ENCODE data around the gene LSAMP.

DNA sequence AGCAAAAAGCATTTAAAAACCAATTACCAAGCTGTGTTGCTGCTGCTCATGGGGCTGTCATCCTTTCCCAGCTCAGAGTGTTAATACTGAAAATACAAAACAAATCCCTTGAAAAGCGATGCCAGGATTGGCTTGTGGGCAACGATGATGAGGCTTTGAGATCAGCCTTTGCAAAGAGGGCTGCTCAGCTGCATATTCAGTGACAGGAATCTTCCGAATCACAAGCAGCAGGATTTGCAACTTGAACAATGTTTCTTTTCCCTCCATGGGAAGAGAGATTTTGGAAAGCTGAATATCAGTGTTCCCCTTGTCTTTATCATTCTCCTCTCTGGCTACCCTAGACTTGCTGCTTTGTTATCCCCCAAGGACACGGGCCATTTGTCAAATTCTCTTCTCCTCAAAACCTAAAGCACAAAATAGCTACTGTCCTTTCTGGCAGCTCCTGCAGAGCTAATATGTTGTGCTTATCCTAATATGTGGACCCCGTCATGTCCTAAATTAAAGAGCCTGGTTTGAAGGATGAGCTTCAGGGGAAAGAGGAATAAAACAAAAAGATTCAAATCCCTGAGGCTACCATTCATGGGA, 446.2 kb downstream of the LSAMP start:
- TF ChIP-seq POLR2A (IDR thresholded peaks at IDR 0.05) (no peak), EP300 (IDR thresholded peaks at IDR 0.05) (no peak), POLR2AphosphoS5 (IDR thresholded peaks at IDR 0.05) (no peak)
- TF ChIP-seq, protein P1, sequence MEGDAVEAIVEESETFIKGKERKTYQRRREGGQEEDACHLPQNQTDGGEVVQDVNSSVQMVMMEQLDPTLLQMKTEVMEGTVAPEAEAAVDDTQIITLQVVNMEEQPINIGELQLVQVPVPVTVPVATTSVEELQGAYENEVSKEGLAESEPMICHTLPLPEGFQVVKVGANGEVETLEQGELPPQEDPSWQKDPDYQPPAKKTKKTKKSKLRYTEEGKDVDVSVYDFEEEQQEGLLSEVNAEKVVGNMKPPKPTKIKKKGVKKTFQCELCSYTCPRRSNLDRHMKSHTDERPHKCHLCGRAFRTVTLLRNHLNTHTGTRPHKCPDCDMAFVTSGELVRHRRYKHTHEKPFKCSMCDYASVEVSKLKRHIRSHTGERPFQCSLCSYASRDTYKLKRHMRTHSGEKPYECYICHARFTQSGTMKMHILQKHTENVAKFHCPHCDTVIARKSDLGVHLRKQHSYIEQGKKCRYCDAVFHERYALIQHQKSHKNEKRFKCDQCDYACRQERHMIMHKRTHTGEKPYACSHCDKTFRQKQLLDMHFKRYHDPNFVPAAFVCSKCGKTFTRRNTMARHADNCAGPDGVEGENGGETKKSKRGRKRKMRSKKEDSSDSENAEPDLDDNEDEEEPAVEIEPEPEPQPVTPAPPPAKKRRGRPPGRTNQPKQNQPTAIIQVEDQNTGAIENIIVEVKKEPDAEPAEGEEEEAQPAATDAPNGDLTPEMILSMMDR (IDR thresholded peaks at IDR 0.05): no peak

Data from sigmoid colon (tissue), 4 donors.